ENCODE measurements around the gene ZSCAN10.
"Not testable (repeated sequence)": the region's sequence is repeated elsewhere in the genome, so short reads cannot be mapped to it uniquely, and the experiment has no call there.

The ZSCAN10 gene

DNA sequence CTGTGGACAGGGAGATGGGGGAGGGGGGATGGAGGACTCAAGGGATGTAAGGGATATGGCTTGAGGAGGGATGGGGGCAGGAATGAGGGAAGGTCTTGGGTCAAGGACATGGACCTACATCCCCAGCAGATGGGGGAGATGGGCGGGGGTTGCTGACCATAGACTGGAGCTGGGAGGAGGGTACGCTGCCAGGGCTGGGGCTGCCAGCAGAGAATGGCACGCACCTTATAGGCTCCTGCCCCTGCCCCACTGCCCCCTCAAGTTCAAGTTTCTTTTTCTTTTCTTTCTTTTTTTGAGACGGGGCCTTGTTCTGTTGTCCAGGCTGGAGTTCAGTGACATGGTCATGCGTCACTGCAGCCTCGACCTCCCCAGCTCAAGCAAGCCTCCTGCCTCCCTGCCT is 23.1 kb downstream of the ZSCAN10 start:
- not testable (repeated sequence) for H3K4me3 ChIP-seq (ENCODE audit: low read depth in 1 of 2, low read length in 2 of 2); H3K36me3 ChIP-seq (ENCODE audit: control insufficient read depth in 1 of 2, insufficient read depth in 2 of 2, low read length in 2 of 2); H3K27ac ChIP-seq (ENCODE audit: low read length); H3K27me3 ChIP-seq (ENCODE audit: low read depth, low read length); H3K9me3 ChIP-seq (ENCODE audit: control insufficient read depth in 1 of 2, low read length in 2 of 2); H3K4me1 ChIP-seq (ENCODE audit: control insufficient read depth in 1 of 2, insufficient read depth in 2 of 2, low read length in 2 of 2)

DNA sequence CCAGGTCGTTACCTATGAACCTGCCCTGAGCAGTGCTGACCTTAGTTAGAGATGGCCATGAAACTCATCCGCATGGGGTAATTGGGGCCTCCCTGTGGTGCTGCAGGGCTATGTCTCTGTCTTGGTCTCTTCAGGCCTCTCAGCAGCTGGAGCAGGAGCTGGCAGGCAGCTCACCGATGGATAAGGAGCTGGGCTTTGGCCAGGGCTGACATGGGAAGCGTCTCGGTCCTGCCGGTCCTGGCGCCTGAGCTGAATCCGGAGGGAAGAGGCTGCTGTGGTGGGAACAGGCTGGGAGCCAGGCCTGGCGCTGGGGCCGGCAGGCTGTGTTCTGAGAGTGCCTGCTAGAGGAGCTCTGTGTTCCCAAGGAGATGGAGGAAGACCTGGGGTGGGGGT is 23.6 kb downstream of the ZSCAN10 start:
- Histone ChIP-seq H3K4me1 (ENCODE audit: control insufficient read depth in 1 of 2, insufficient read depth in 2 of 2, low read length in 2 of 2) (no peaks in the 10 kb centered on the region), H3K27ac (ENCODE audit: low read length) (no peak overlapping the region), H3K9me3 (ENCODE audit: control insufficient read depth in 1 of 2, low read length in 2 of 2) (no peaks in the 10 kb centered on the region), H3K36me3 (ENCODE audit: control insufficient read depth in 1 of 2, insufficient read depth in 2 of 2, low read length in 2 of 2) (no peaks in the 10 kb centered on the region), H3K27me3 (ENCODE audit: low read depth, low read length) (no peaks in the 10 kb centered on the region), H3K4me3 (ENCODE audit: low read depth in 1 of 2, low read length in 2 of 2) (no peak overlapping the region)

DNA sequence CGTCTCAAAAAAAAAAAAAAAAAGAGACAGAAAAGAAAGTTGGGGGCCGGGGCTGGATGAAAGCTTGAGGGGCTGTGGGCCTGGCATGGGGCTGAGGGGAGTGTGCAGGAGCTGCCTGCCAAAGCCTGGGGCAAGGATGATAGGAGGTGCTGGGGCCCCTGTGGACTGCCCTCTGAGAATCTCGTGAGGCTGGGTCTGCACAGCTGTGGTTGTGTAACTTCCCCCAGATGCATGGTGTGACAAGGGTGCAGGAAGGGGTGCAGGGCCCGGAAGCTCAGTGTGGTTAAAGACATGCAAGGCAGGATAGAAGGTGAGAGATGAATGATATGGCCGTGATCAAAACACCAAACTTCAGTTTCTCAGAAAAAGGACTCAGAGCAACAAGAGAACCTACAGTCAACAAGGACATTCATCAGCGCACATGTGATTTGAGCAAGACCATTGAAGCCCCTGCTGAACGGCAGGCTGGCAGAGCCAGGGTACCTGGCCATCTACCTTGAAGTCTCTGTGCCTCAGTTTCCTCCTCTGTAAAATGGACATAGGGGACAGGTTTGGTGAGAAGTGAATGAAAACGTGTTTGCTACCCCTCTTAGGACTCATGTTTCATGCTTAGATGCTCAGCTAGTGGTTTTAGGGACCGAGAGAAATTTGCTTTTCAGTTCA is 24.1 kb downstream of the ZSCAN10 start:
- Histone ChIP-seq H3K4me1 (ENCODE audit: control insufficient read depth in 1 of 2, insufficient read depth in 2 of 2, low read length in 2 of 2) (no peaks in the 10 kb centered on the region), H3K9me3 (ENCODE audit: control insufficient read depth in 1 of 2, low read length in 2 of 2) (no peaks in the 10 kb centered on the region), H3K27ac (ENCODE audit: low read length) (no peak overlapping the region), H3K27me3 (ENCODE audit: low read depth, low read length) (no peaks in the 10 kb centered on the region), H3K36me3 (ENCODE audit: control insufficient read depth in 1 of 2, insufficient read depth in 2 of 2, low read length in 2 of 2) (no peaks in the 10 kb centered on the region), H3K4me3 (ENCODE audit: low read depth in 1 of 2, low read length in 2 of 2) (no peak overlapping the region)

DNA sequence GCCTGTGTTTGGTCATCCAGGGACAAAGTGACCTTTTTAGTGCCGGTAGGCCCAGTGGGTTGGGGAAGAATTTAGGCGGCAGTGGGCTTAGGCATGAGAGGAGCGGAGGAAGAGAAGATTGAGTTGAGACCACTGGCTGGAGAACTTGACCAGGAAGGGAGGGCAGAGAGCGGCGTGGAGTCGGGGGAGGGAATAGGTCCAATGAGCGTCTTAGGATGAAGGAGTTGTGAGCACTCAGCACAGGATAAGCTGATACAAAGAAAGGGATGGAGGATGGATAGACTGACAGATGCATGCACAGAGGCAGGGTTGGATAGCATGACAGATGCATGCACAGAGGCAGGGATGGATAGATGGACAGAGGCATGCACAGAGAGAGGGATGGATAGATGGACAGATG is 25.6 kb downstream of the ZSCAN10 start:
- Histone ChIP-seq H3K36me3 (ENCODE audit: control insufficient read depth in 1 of 2, insufficient read depth in 2 of 2, low read length in 2 of 2) (no peaks in the 10 kb centered on the region), H3K9me3 (ENCODE audit: control insufficient read depth in 1 of 2, low read length in 2 of 2) (no peaks in the 10 kb centered on the region), H3K27ac (ENCODE audit: low read length) (no peak overlapping the region), H3K4me1 (ENCODE audit: control insufficient read depth in 1 of 2, insufficient read depth in 2 of 2, low read length in 2 of 2) (no peaks in the 10 kb centered on the region), H3K27me3 (ENCODE audit: low read depth, low read length) (no peaks in the 10 kb centered on the region), H3K4me3 (ENCODE audit: low read depth in 1 of 2, low read length in 2 of 2) (no peak overlapping the region)

DNA sequence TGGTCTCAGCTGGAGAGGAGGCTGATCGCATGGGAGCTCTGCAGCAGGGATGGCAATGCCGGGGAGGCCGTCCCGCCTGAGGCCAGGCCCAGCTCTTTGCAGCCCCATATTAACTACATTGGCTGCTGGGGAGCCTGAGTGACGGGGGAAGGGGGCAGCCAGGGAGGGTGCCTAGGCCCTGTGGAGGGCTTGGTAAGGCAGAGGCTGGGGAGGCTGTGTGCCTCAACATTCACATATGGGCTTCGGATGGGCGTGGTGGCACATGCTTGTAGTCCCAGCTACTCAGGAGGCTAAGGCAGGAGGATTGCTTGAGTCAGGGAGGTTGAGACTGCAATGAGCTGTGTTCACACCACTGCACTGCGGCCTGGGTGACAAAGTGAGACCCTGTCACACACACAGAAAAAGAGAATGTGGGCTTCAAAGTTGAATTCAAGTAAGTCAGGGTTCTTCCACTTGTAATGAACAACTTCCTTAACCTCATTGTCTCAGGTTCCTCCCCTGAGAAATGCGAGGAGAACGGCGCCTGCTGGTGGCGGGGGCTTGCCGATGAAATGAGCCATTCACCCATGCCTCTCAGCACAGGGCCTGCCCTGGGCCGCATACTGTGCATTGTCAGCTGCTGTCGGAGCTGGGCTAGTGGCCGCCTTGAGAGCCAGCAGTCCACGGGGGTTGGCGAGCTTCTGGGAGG is 26.4 kb downstream of the ZSCAN10 start:
- not testable (repeated sequence) for H3K9me3 ChIP-seq (ENCODE audit: control insufficient read depth in 1 of 2, low read length in 2 of 2); H3K4me1 ChIP-seq (ENCODE audit: control insufficient read depth in 1 of 2, insufficient read depth in 2 of 2, low read length in 2 of 2); H3K27me3 ChIP-seq (ENCODE audit: low read depth, low read length); H3K27ac ChIP-seq (ENCODE audit: low read length); H3K4me3 ChIP-seq (ENCODE audit: low read depth in 1 of 2, low read length in 2 of 2); H3K36me3 ChIP-seq (ENCODE audit: control insufficient read depth in 1 of 2, insufficient read depth in 2 of 2, low read length in 2 of 2)

DNA sequence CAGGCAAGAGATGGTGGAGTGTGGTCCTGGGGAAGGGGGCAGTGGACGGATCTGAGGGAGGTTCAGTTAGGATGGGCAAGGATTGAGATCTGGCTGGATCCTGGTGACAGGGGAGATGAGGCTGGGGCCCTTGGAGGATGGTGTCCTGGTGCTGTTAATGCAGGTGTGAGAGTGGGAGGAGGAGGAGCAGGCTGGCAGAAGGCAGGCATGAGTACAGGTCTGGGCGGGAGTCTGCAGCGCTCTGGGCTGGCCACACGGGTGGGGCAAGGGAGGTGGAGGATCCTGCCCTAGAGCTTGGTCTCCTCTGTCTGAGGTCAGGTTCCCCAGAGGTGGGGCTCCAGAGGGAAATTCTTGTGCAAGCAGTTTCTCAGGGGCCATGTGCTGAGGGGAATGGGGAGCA is 26.9 kb downstream of the ZSCAN10 start:
- not testable (repeated sequence) for H3K36me3 ChIP-seq (ENCODE audit: control insufficient read depth in 1 of 2, insufficient read depth in 2 of 2, low read length in 2 of 2); H3K4me1 ChIP-seq (ENCODE audit: control insufficient read depth in 1 of 2, insufficient read depth in 2 of 2, low read length in 2 of 2); H3K27me3 ChIP-seq (ENCODE audit: low read depth, low read length); H3K9me3 ChIP-seq (ENCODE audit: control insufficient read depth in 1 of 2, low read length in 2 of 2); H3K4me3 ChIP-seq (ENCODE audit: low read depth in 1 of 2, low read length in 2 of 2); H3K27ac ChIP-seq (ENCODE audit: low read length)

DNA sequence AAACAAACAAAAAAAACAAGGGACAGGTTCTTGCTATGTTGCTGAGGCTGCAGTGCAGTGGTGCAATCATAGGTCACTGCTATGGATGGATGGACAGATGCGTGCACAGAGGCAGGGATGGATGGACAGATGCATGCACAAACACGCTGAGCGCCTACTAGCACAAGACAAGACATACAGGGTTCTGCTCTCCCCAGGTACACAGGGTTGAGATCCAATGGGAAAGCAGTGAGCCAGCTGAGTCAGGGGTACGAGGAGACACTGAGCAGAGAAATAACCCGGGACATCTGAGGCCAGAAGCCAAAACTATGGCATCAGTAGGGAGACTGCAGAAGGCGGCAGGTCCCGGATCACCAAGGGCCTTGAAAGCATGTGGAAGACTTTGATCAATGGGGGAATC is 27.4 kb downstream of the ZSCAN10 start:
- Histone ChIP-seq H3K27ac (ENCODE audit: low read length) (no peak overlapping the region), H3K9me3 (ENCODE audit: control insufficient read depth in 1 of 2, low read length in 2 of 2) (no peaks in the 10 kb centered on the region), H3K36me3 (ENCODE audit: control insufficient read depth in 1 of 2, insufficient read depth in 2 of 2, low read length in 2 of 2) (no peaks in the 10 kb centered on the region), H3K4me1 (ENCODE audit: control insufficient read depth in 1 of 2, insufficient read depth in 2 of 2, low read length in 2 of 2) (no peaks in the 10 kb centered on the region), H3K27me3 (ENCODE audit: low read depth, low read length) (no peaks in the 10 kb centered on the region), H3K4me3 (ENCODE audit: low read depth in 1 of 2, low read length in 2 of 2) (no peak overlapping the region)

DNA sequence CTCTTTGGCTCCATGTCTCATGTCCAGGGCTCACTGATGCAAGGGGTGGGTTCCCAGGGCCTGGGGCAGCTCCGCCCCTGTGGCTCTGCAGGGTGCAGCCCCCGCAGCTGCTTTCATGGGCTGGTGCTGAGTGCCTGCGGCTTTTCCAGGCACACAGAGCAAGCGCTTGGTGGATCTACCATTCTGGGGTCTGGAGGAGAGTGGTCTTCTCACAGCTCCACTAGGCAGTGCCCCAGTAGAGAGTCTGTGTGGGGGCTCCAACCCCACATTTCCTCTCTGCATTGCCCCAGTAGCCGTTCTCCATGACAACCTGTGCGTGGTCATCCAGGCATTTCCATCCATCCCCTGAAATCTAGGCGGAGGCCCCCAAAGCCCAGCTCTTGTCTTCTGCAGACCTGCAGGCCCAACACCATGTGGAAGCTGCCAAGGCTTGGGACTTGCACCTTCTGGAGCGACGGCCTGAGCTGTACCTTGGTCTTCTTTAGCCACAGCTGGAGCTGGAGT is 28.4 kb downstream of the ZSCAN10 start:
- H3K27me3 ChIP-seq (ENCODE audit: low read depth, low read length) = no peaks in the 10 kb centered on the region
- no peaks in the 10 kb centered on the region for H3K36me3 ChIP-seq (ENCODE audit: control insufficient read depth in 1 of 2, insufficient read depth in 2 of 2, low read length in 2 of 2)
- H3K27ac ChIP-seq (ENCODE audit: low read length) = no peak overlapping the region
- no peaks in the 10 kb centered on the region for H3K4me1 ChIP-seq (ENCODE audit: control insufficient read depth in 1 of 2, insufficient read depth in 2 of 2, low read length in 2 of 2)
- no peaks in the 10 kb centered on the region for H3K9me3 ChIP-seq (ENCODE audit: control insufficient read depth in 1 of 2, low read length in 2 of 2)
- no peak overlapping the region for H3K4me3 ChIP-seq (ENCODE audit: low read depth in 1 of 2, low read length in 2 of 2)

DNA sequence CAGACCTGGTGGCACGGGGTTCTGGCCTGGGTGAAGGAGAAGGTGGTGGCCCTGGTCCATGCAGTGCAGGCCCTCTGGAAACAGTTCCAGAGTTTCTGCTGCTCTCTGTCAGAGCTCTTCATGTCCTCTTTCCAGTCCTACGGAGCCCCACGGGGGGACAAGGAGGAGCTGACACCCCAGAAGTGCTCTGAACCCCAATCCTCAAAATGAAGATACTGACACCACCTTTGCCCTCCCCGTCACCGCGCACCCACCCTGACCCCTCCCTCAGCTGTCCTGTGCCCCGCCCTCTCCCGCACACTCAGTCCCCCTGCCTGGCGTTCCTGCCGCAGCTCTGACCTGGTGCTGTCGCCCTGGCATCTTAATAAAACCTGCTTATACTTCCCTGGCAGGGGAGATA is 29.9 kb downstream of the ZSCAN10 start:
- not testable (repeated sequence) for H3K4me3 ChIP-seq (ENCODE audit: low read depth in 1 of 2, low read length in 2 of 2); H3K27ac ChIP-seq (ENCODE audit: low read length); H3K36me3 ChIP-seq (ENCODE audit: control insufficient read depth in 1 of 2, insufficient read depth in 2 of 2, low read length in 2 of 2); H3K4me1 ChIP-seq (ENCODE audit: control insufficient read depth in 1 of 2, insufficient read depth in 2 of 2, low read length in 2 of 2); H3K9me3 ChIP-seq (ENCODE audit: control insufficient read depth in 1 of 2, low read length in 2 of 2); H3K27me3 ChIP-seq (ENCODE audit: low read depth, low read length)

DNA sequence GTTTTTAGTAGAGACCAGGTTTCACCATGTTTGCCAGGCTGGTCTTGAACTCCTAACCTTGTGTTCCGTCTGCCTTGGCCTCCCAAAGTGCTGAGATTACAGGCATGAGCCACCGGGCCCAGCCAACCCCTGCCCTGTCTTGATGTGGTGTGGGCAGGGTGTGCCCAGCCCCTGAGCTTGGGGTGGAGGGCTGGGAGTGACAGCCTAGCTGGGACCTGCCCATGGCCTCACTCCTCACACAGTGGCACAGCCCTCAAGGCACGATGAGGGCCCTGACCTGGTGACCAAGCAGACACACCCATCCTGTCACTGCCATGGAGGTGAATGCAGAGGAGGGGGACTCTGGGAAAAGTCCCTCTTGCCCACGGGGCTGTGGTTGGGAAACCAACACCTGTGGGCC is 30.6 kb downstream of the ZSCAN10 start:
- H3K36me3 ChIP-seq (ENCODE audit: control insufficient read depth in 1 of 2, insufficient read depth in 2 of 2, low read length in 2 of 2) = no peaks in the 10 kb centered on the region
- no peak overlapping the region for H3K27ac ChIP-seq (ENCODE audit: low read length)
- no peaks in the 10 kb centered on the region for H3K9me3 ChIP-seq (ENCODE audit: control insufficient read depth in 1 of 2, low read length in 2 of 2)
- H3K4me1 ChIP-seq (ENCODE audit: control insufficient read depth in 1 of 2, insufficient read depth in 2 of 2, low read length in 2 of 2) = peaks cover 0 to 6% of the 10 kb centered on the region in 2 donors
- no peaks in the 10 kb centered on the region for H3K27me3 ChIP-seq (ENCODE audit: low read depth, low read length)
- no peak overlapping the region for H3K4me3 ChIP-seq (ENCODE audit: low read depth in 1 of 2, low read length in 2 of 2)

DNA sequence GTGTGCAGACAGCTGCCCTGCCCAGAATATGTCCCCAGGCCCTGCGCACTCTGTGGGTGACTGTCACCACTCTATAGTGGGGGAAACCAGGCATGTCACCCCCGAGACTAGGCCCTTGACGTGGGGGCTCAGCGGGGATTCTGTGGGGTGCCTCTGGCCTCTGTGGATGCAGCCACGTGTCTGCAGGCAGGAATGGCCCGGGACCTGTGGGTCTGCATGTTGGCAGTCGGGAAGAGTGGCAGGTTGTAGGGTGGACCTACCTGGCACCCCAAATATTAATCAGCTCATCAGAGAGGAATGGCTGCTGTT is 32.7 kb downstream of the ZSCAN10 start:
- no peaks in the 10 kb centered on the region for H3K27me3 ChIP-seq (ENCODE audit: low read depth, low read length)
- no peaks in the 10 kb centered on the region for H3K36me3 ChIP-seq (ENCODE audit: control insufficient read depth in 1 of 2, insufficient read depth in 2 of 2, low read length in 2 of 2)
- no peak overlapping the region for H3K27ac ChIP-seq (ENCODE audit: low read length)
- peaks cover 0 to 6% of the 10 kb centered on the region in 2 donors for H3K4me1 ChIP-seq (ENCODE audit: control insufficient read depth in 1 of 2, insufficient read depth in 2 of 2, low read length in 2 of 2)
- H3K4me3 ChIP-seq (ENCODE audit: low read depth in 1 of 2, low read length in 2 of 2) = peak overlapping the region; percentile 48 to 78
- no peaks in the 10 kb centered on the region for H3K9me3 ChIP-seq (ENCODE audit: control insufficient read depth in 1 of 2, low read length in 2 of 2)
